GM18861 (cell line): Measurements from ENCODE around the gene ANKLE2.
"Not testable (repeated sequence)": the region's sequence is repeated elsewhere in the genome, so short reads cannot be mapped to it uniquely, and the experiment has no call there.

Experiments
- ATAC-seq: cut with Tn5 transposase; IDR thresholded peaks from one replicate; pipeline ENCODE4 v1.9.1; 2021; ENCODE audit not compliant: unreplicated experiment

The ANKLE2 gene

GRCh38 chr12:132692030-132692429 lies 69.6 kb downstream of the ANKLE2 start:
- not testable (repeated sequence) for ATAC-seq

- no peak for ATAC-seq
These were observed 71.5 kb downstream of the ANKLE2 start for GRCh38 chr12:132690112-132690511.

- ATAC-seq: no peak
These were observed 72.4 kb downstream of the ANKLE2 start for GRCh38 chr12:132689227-132689626.

- peak; percentile 91 for ATAC-seq
These were observed 74.1 kb downstream of the ANKLE2 start, which contains the start of the genes POLE and PXMP2 for GRCh38 chr12:132687211-132688164. Gene POLE (minus strand): TSS chr12:132687342. CDS start chr12:132687315, 27 bp downstream. Gene PXMP2 (plus strand): TSS chr12:132687587. CDS start chr12:132687671, 84 bp downstream.

GRCh38 chr12:132686825-132687210 lies 74.8 kb downstream of the ANKLE2 start:
- peak; percentile 8 for ATAC-seq

- no peak for ATAC-seq
These were observed 76.2 kb downstream of the ANKLE2 start for GRCh38 chr12:132685400-132685799.

GRCh38 chr12:132677492-132677891 lies 84.1 kb downstream of the ANKLE2 start:
- no peak for ATAC-seq

- no peak for ATAC-seq
These were observed 85.7 kb downstream of the ANKLE2 start for GRCh38 chr12:132675757-132676432.
